Endodermal cell (in vitro differentiated cells): ENCODE results near the gene LILRA1. TPM values are rescaled to one million over a fixed set of nuclear protein-coding genes. Genes with fewer than 3 reads are reported as not detected.

Source experiments
- DNase-seq: peaks from one replicate; pipeline ENCODE4 v3.0.0-alpha.2; 2017
- H3K27ac ChIP-seq: 2 replicates; pipeline ENCODE4 v1.5.1; 2013; ENCODE audit warnings: mild to moderate bottlenecking, low read depth, low read length, moderate library complexity
- H3K27me3 ChIP-seq: 2 replicates; pipeline ENCODE4 v1.6.1; 2013; ENCODE audit warnings: mild to moderate bottlenecking, low read length, moderate library complexity; ENCODE audit not compliant: insufficient read depth, control insufficient read depth, poor library complexity, severe bottlenecking
- H3K36me3 ChIP-seq: 2 replicates; pipeline ENCODE4 v1.7.0; 2013; ENCODE audit warnings: mild to moderate bottlenecking, low read length, moderate library complexity; ENCODE audit not compliant: control insufficient read depth, insufficient read depth
- H3K4me1 ChIP-seq: one replicate; pipeline ENCODE4 v1.7.0; 2013; ENCODE audit warnings: low read length; ENCODE audit not compliant: control insufficient read depth, insufficient read depth
- H3K4me3 ChIP-seq: 2 replicates; pipeline ENCODE4 v1.5.1; 2013; ENCODE audit warnings: mild to moderate bottlenecking, low read length, moderate library complexity
- H3K9ac ChIP-seq: 2 replicates; pipeline ENCODE4 v1.6.1; 2013; ENCODE audit warnings: mild to moderate bottlenecking, low read length, moderate library complexity; ENCODE audit not compliant: poor library complexity, severe bottlenecking; ENCODE audit errors: extremely low read depth
- H3K9me3 ChIP-seq: 2 replicates; pipeline ENCODE4 v1.6.1; 2013; ENCODE audit warnings: mild to moderate bottlenecking, low read length, moderate library complexity; ENCODE audit not compliant: control insufficient read depth
- H3K27ac Mint-ChIP-seq: 2 replicates; pipeline ENCODE4 v1.8.0; 2020; ENCODE audit warnings: mixed read lengths
- H3K27me3 Mint-ChIP-seq: 2 replicates; pipeline ENCODE4 v1.8.0; 2021; ENCODE audit warnings: mild to moderate bottlenecking, mixed read lengths; ENCODE audit not compliant: insufficient read depth
- H3K36me3 Mint-ChIP-seq: 2 replicates; pipeline ENCODE4 v1.8.0; 2020; ENCODE audit warnings: low read depth, mixed read lengths
- H3K4me1 Mint-ChIP-seq: 2 replicates; pipeline ENCODE4 v1.8.0; 2020; ENCODE audit warnings: mixed read lengths
- H3K4me3 Mint-ChIP-seq: 2 replicates; pipeline ENCODE4 v1.8.0; 2020; ENCODE audit warnings: mild to moderate bottlenecking, moderate library complexity, mixed read lengths
- H3K9me3 Mint-ChIP-seq: 2 replicates; pipeline ENCODE4 v1.8.0; 2020; ENCODE audit warnings: mild to moderate bottlenecking, mixed read lengths
- CTCF ChIP-seq: fragments of 200-600 bp; sonication (generic); conservative IDR thresholded peaks from 2 replicates; pipeline ENCODE4 v1.5.0; 2021; ENCODE audit warnings: antibody characterized with exemption, mild to moderate bottlenecking
- WGBS, 2 experiments: methylation state at CpG; one replicate each; pipeline versions ENCODE4 v1.1.5 to v1.1.7; 2013; ENCODE audit warnings: missing lambda C conversion rate in 2 of 2, mixed read lengths in 1 of 2; ENCODE audit not compliant: insufficient coverage in 1 of 2, insufficient read length in 1 of 2; 5-methylcytosine and 5-hydroxymethylcytosine counted together
- total RNA-seq, 2 donors: library from RNA; stranded (reverse); fragmentation: NEBNext Ultra II Directional in 1 of 2; extraction: Animal tissue kit (Norgen Biotek cat#: 25700) in 1 of 2; gene quantifications; 2 replicates in 1 of 2; 3 replicates in 1 of 2; pipeline ENCODE4 v1.2.1, GENCODE V29; 2021

Gene LILRA1
- total RNA-seq, 2 donors from 2014 or later = not detected

DNA sequence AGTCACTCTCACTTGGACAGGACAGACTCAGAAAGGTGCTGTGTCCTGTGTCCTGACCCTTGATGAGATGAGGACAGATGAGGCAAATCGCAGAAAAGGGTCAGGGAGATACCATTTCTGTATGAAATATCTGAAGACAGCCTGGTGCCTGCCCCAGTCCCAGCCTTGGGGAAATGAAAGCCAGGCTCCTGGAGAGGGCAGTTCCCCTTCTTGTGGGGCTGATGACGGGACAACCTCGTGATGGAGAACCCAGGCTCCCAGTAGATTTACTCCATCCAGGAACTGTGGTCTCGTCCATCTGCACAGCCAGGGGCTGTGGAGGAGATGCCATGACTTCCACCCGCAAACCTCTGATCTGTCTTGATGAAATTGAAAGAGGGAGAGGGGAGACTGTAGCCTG is 50.6 kb downstream of the LILRA1 start:
- Histone ChIP-seq H3K4me3 (no peak overlapping the region), H3K9ac (no peak overlapping the region), H3K27me3 (no peaks in the 10 kb centered on the region), H3K4me1 (no peaks in the 10 kb centered on the region), H3K9me3 (peaks cover 74% of the 10 kb centered on the region), H3K36me3 (no peaks in the 10 kb centered on the region), H3K27ac (no peak overlapping the region)
- no peaks in the 10 kb centered on the region for H3K4me1 Mint-ChIP-seq
- no peak overlapping the region for H3K27ac Mint-ChIP-seq
- H3K4me3 Mint-ChIP-seq = no peak overlapping the region
- no peak for TF ChIP-seq CTCF
- DNase-seq = no peak
- 30 to 59% methylated on average over 3 to 5 of the region's 5 CpGs for WGBS, 2 experiments
- H3K36me3 Mint-ChIP-seq = no peaks in the 10 kb centered on the region
- no peaks in the 10 kb centered on the region for H3K27me3 Mint-ChIP-seq
- peaks cover 90% of the 10 kb centered on the region for H3K9me3 Mint-ChIP-seq

GRCh38 chr19:54646331-54646841 is 53.0 kb downstream of the LILRA1 start:
- H3K9me3 ChIP-seq = peaks cover 65% of the 10 kb centered on the region
- Mint-ChIP-seq H3K36me3 (no peaks in the 10 kb centered on the region), H3K9me3 (peaks cover 88% of the 10 kb centered on the region), H3K27ac (no peak overlapping the region), H3K27me3 (no peaks in the 10 kb centered on the region), H3K4me3 (no peak overlapping the region), H3K4me1 (no peaks in the 10 kb centered on the region)
- 85 to 89% methylated on average over 13 to 19 of the region's 19 CpGs for WGBS, 2 experiments
- H3K4me3 ChIP-seq = no peak overlapping the region
- TF ChIP-seq CTCF = no peak
- H3K4me1 ChIP-seq = no peaks in the 10 kb centered on the region
- no peaks in the 10 kb centered on the region for H3K27me3 ChIP-seq
- H3K9ac ChIP-seq = no peak overlapping the region
- H3K36me3 ChIP-seq = no peaks in the 10 kb centered on the region
- DNase-seq = no peak
- H3K27ac ChIP-seq = no peak overlapping the region

- TF ChIP-seq CTCF = no peak
- Mint-ChIP-seq H3K27me3 (no peaks in the 10 kb centered on the region), H3K36me3 (no peaks in the 10 kb centered on the region), H3K9me3 (peaks cover 91% of the 10 kb centered on the region), H3K4me3 (no peak overlapping the region), H3K27ac (no peak overlapping the region), H3K4me1 (no peaks in the 10 kb centered on the region)
- no peaks in the 10 kb centered on the region for H3K27me3 ChIP-seq
- DNase-seq = no peak
- no peaks in the 10 kb centered on the region for H3K36me3 ChIP-seq
- peaks cover 70% of the 10 kb centered on the region for H3K9me3 ChIP-seq
- no peaks in the 10 kb centered on the region for H3K4me1 ChIP-seq
- no peak overlapping the region for H3K4me3 ChIP-seq
- H3K9ac ChIP-seq = no peak overlapping the region
- H3K27ac ChIP-seq = no peak overlapping the region
- 37 to 45% methylated on average over 3 to 4 of the region's 4 CpGs for WGBS, 2 experiments
Measured at GRCh38 chr19:54648129-54648528, 54.7 kb downstream of the LILRA1 start.
